AG09319 (cell line): ENCODE data around the gene TCERG1L.
"Not testable (repeated sequence)": the region's sequence is repeated elsewhere in the genome, so short reads cannot be mapped to it uniquely, and the experiment has no call there.

Source experiments
- DNase-seq: peaks from one replicate; pipeline ENCODE4 v3.0.0-alpha.2; 2010; ENCODE audit warnings: low read depth; ENCODE audit errors: extremely low read depth
- TF ChIP-seq, protein P1 (sequence below): IDR thresholded peaks from 2 replicates; pipeline ENCODE4 v1.5.1; 2011; ENCODE audit warnings: low read depth, mild to moderate bottlenecking, inconsistent platforms, low read length, moderate library complexity

TCERG1L gene

DNA sequence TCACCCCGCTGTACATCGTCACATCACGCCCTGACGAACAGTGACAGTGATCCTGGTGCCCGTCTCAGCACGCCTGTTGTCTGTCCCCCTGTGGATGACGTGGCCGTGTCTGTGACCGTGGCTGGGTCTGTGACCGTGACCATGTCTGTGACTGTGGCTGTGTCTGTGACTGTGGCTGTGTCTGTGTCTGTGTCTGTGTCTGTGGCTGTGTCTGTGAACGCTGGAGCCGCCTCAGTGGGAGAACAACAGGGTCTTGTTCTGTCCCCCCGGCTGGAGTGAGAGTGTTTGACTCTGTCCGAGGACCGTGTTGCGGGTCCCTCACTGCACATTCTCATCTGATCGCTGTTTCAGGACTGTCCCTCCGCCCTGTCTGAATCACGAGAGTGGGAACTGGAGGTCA is 202.2 kb downstream of the TCERG1L start:
- TF ChIP-seq, protein P1, sequence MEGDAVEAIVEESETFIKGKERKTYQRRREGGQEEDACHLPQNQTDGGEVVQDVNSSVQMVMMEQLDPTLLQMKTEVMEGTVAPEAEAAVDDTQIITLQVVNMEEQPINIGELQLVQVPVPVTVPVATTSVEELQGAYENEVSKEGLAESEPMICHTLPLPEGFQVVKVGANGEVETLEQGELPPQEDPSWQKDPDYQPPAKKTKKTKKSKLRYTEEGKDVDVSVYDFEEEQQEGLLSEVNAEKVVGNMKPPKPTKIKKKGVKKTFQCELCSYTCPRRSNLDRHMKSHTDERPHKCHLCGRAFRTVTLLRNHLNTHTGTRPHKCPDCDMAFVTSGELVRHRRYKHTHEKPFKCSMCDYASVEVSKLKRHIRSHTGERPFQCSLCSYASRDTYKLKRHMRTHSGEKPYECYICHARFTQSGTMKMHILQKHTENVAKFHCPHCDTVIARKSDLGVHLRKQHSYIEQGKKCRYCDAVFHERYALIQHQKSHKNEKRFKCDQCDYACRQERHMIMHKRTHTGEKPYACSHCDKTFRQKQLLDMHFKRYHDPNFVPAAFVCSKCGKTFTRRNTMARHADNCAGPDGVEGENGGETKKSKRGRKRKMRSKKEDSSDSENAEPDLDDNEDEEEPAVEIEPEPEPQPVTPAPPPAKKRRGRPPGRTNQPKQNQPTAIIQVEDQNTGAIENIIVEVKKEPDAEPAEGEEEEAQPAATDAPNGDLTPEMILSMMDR, result no peak
- DNase-seq, result no peak

GRCh38 chr10:131107970-131108369 is 203.6 kb downstream of the TCERG1L start:
- TF ChIP-seq, protein P1, result no peak
- no peak for DNase-seq

GRCh38 chr10:131102676-131103075 is 208.8 kb downstream of the TCERG1L start:
- no peak for DNase-seq

GRCh38 chr10:131102147-131102546 is 209.4 kb downstream of the TCERG1L start:
- DNase-seq, result no peak
- TF ChIP-seq, protein P1, result no peak

More at GRCh38 chr10:131102676-131103075, 208.8 kb downstream of the TCERG1L start:
- TF ChIP-seq, protein P1, result no peak

GRCh38 chr10:131100418-131101410 is 210.8 kb downstream of the TCERG1L start:
- DNase-seq, result not testable (repeated sequence)

DNA sequence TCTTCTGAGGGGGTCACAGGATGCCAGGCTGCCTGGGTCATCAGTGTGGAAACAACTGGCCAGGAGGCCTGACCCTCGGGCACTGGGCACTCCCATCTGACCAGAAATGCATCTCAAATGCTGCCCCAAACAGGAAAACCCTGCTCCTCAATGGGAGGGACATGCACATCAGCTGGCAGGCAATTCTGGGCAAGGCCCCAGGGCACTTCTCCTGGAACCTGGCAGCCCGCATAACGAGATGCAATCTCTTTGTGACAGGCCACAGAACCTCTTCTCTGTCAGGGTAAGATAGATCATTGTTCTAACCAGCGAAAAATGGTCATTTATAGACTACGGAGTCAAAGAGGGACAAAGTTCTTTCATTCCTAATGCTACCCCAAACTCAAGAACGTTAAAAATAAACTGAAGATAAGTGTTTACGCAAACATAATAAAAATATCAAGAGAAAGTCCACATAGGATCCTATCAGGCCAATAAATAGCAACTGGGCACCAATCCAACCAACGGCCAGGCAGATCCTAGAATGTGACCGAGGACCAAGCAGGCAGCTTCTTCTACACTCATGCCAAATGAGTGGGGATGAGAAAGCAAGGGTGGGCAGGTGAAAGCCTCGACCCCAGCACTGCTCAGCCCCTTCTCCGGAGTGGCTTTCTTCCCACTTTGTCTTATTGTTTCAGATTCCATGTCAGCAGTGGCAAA is 212.3 kb downstream of the TCERG1L start:
- TF ChIP-seq, protein P1, result no peak
- DNase-seq, result no peak

DNA sequence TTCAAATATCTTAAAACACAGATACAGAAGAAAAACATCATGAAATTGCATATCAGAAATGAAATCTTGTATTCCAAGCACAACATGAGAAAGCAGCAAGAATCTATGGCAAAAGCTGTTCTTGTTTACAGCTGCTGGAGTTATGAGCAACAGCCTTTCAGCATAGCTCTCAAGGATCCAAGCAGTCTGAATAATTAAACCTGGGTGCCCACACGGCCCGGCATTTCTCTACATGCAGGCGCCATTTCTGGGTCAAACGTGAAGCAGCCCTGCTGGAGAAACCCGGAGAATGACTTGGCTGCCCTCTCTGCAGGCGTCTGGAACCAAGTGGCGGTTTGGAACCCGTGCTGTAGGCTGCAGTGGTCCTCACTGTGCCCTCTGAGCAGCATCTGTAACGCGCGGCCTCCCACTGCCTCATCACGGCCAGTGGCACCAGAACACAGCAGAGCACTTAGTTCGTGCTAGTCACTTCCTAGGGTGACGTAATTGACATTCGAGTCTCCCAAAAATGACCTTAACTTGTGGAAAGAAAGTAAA is 213.0 kb downstream of the TCERG1L start:
- DNase-seq, result no peak
- TF ChIP-seq, protein P1, result no peak
